ENCODE data around the gene FAHD2B. TPM values are rescaled to one million over a fixed set of nuclear protein-coding genes. Genes with fewer than 3 reads are reported as not detected.
"Not testable (repeated sequence)": the region's sequence is repeated elsewhere in the genome, so short reads cannot be mapped to it uniquely, and the experiment has no call there.

FAHD2B gene
- total RNA-seq, 1 donor from 2014 or later, result 6.3 TPM

DNA sequence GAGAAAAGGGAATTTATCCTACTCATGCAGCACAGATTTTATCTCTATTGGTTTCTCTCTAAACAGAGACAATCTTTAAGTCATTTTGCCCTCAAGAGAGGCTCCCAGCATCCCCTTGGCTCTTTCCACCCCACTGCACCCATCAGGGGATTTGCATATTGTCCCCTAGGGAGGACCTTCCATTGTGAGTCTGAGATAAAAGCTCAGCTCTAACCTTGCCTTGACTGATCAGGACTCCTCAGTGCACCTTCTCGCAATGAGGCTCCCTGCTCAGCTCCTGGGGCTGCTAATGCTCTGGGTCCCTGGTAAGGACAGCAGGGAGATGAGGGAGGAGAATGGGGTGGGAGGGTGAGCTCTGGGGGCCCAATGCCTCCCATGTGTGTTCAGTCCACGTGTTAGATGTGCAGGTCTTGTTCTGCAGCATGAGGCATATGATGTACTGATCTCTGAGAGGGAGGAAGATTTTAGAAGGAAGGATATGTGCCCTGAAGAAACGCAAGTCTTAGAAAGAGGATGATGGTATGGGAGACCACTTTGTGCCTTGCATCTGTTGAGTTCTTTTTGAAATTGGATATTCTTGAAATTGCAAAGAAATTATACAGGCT is 48.7 kb downstream of the FAHD2B start:
- not testable (repeated sequence) for H3K36me3 ChIP-seq (ENCODE audit: control insufficient read depth in 3 of 3, insufficient read depth in 3 of 3, low read length in 3 of 3); H3K27ac ChIP-seq (ENCODE audit: low read depth, low read length); H3K9me3 ChIP-seq (ENCODE audit: control insufficient read depth in 3 of 3, low read length in 3 of 3); H3K9ac ChIP-seq (ENCODE audit: low read depth in 1 of 3, low read length in 3 of 3); H3K27me3 ChIP-seq (ENCODE audit: control insufficient read depth in 3 of 3, insufficient read depth in 3 of 3, low read length in 3 of 3); H3K4me1 ChIP-seq (ENCODE audit: control insufficient read depth in 3 of 3, insufficient read depth in 3 of 3, low read length in 3 of 3); H3K4me3 ChIP-seq (ENCODE audit: low read length in 3 of 3)

Small RNA genes within 50 kb of the gene (small RNA-seq; reads per million reads assigned to genes)
- gene AC018892.1 (not detected), gene IGKV1OR2-3 (not detected), gene IGKV2OR2-2 (not detected), gene RN7SL313P (not detected)

Other genes with a start within 250 kb of the FAHD2B start
- gene ANKRD39, start 236.9 kb downstream of the FAHD2B start, total RNA-seq, result 3.7 TPM
- gene SEMA4C, start 224.8 kb downstream of the FAHD2B start, total RNA-seq, result 29.7 TPM
- gene FAM178B, start 108.3 kb downstream of the FAHD2B start, total RNA-seq, result 2.1 TPM
- gene ANKRD36, start 18.3 kb upstream of the FAHD2B start, total RNA-seq, result 25.1 TPM

Measured in skeletal muscle tissue (tissue), 5 donors.